GM19372 (cell line): Measurements from ENCODE around the gene SNUPN.
A peak's percentile ranks its signal among the peaks of the same experiment; 100 is the strongest.

Experiments
- ATAC-seq: cut with Tn5 transposase; IDR thresholded peaks from one replicate; pipeline ENCODE4 v1.9.1; 2021; ENCODE audit warnings: mild to moderate bottlenecking, low read depth, moderate library complexity; ENCODE audit not compliant: unreplicated experiment

The SNUPN gene

GRCh38 chr15:75625542-75626347 is at the start of gene SNUPN:
Gene SNUPN (minus strand): TSS chr15:75625725. CDS start chr15:75621051, 4,674 bp downstream.
- ATAC-seq = peak; percentile 81

GRCh38 chr15:75674366-75674765 is 48.8 kb upstream of the SNUPN start:
- ATAC-seq = no peak

- no peak for ATAC-seq
These were observed 48.1 kb upstream of the SNUPN start for GRCh38 chr15:75673426-75674235.

- no peak for ATAC-seq
These were observed 47.3 kb upstream of the SNUPN start for GRCh38 chr15:75672646-75673425.

- no peak for ATAC-seq
These were observed 46.4 kb upstream of the SNUPN start for GRCh38 chr15:75671730-75672602.

GRCh38 chr15:75669879-75670212 is 44.3 kb upstream of the SNUPN start:
- no peak for ATAC-seq

GRCh38 chr15:75669191-75669878 is 43.8 kb upstream of the SNUPN start:
- ATAC-seq = no peak

- ATAC-seq = no peak
These were observed 41.4 kb upstream of the SNUPN start for GRCh38 chr15:75666823-75667501.

GRCh38 chr15:75663931-75664421 is 38.5 kb upstream of the SNUPN start:
- no peak for ATAC-seq

GRCh38 chr15:75662823-75663519 is 37.4 kb upstream of the SNUPN start:
- no peak for ATAC-seq

GRCh38 chr15:75661756-75662140 is 36.2 kb upstream of the SNUPN start:
- no peak for ATAC-seq

- ATAC-seq = no peak
These were observed 35.7 kb upstream of the SNUPN start for GRCh38 chr15:75661100-75661755.

GRCh38 chr15:75659928-75660645 is 34.6 kb upstream of the SNUPN start:
- ATAC-seq = no peak

- no peak for ATAC-seq
These were observed 33.7 kb upstream of the SNUPN start for GRCh38 chr15:75659141-75659771.

- ATAC-seq = no peak
These were observed 31.3 kb upstream of the SNUPN start for GRCh38 chr15:75656813-75657212.

GRCh38 chr15:75656331-75656730 is 30.8 kb upstream of the SNUPN start:
- no peak for ATAC-seq

- ATAC-seq = no peak
These were observed 30.4 kb upstream of the SNUPN start for GRCh38 chr15:75655931-75656330.
